ENCODE results near the gene INTS13. TPM values are rescaled to one million over a fixed set of nuclear protein-coding genes. Genes with fewer than 3 reads are reported as not detected.

Gene INTS13
- total and polyA plus RNA-seq, 7 donors, result 9.7 to 38.2 (median 18.7) TPM

DNA sequence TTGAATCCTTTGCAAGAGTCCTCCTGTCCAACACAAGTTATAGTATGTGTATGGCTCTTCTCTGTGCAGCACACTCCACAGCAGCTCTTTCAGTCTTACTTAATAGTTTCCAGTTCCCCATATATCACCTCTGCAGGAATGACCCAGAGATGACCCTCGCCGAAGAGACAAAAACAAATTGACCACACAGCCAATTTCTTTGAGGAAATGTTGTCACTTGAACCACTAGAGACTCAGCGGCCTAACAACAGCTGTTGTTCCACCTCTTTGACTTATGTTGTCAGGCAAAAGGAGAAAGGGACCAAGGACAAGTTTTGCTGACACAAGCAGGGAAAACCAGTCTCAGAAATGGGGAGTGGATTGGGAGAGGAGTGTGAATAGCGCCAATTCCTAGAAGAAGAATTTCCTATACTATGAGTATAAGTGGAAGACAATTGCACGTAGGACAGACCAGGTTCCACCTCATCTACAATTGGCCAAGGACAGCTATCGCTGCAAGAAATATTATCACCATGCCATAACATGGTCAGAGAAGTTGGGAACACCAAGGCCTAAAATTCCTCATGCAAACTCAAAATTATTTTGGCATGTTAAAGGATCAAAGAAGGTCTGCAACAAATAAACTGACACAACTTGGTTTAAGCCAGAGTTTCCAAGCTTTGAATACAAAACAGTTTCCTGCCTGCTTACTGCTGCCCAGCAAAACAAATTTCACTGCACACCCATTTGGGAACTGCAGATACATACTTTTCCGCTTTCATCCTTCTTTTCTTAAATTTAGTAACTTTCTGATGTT lies 63.1 kb downstream of the INTS13 start:
- Histone ChIP-seq H3K4me3 (no peak overlapping the region), H3K27ac (no peak overlapping the region), H3K27me3 (no peaks in the 10 kb centered on the region), H3K4me1 (peaks cover 0 to 33% (median 31%) of the 10 kb centered on the region in 4 donors), H3K9me3 (no peaks in the 10 kb centered on the region), H3K36me3 (no peaks in the 10 kb centered on the region)
- 82 to 92% methylated on average over 7 of the region's 7 CpGs for WGBS, 2 donors
- no peak for DNase-seq
- intact Hi-C loops (cut with DNase I), result no loop called here
- no peak for TF ChIP-seq POLR2AphosphoS5 (IDR thresholded peaks at IDR 0.05)
- TF ChIP-seq, protein P1, sequence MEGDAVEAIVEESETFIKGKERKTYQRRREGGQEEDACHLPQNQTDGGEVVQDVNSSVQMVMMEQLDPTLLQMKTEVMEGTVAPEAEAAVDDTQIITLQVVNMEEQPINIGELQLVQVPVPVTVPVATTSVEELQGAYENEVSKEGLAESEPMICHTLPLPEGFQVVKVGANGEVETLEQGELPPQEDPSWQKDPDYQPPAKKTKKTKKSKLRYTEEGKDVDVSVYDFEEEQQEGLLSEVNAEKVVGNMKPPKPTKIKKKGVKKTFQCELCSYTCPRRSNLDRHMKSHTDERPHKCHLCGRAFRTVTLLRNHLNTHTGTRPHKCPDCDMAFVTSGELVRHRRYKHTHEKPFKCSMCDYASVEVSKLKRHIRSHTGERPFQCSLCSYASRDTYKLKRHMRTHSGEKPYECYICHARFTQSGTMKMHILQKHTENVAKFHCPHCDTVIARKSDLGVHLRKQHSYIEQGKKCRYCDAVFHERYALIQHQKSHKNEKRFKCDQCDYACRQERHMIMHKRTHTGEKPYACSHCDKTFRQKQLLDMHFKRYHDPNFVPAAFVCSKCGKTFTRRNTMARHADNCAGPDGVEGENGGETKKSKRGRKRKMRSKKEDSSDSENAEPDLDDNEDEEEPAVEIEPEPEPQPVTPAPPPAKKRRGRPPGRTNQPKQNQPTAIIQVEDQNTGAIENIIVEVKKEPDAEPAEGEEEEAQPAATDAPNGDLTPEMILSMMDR (IDR thresholded peaks at IDR 0.05), result no peak
- no peak for TF ChIP-seq POLR2A (IDR thresholded peaks at IDR 0.05)
- no peak for TF ChIP-seq EP300 (IDR thresholded peaks at IDR 0.05)

DNA sequence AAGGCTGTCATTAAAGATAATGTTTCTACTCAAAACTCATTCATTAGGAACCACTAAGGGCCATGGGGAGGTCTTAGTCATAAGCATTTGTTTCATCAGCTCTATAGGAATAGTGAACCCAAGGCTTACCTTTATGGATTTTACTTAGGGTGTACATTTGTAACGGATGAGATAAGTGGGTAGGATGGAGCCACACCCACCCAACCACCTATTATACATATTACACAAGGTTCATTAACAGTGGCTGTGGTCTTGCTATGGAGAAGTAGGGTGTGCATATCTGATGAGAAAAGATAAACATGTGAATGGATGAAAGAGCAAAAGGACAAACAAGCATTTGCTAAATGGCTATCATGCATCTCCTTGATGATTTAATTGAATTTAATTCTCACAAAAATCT lies 65.2 kb downstream of the INTS13 start:
- no peak for DNase-seq
- no peaks in the 10 kb centered on the region for H3K27me3 ChIP-seq
- no peaks in the 10 kb centered on the region for H3K36me3 ChIP-seq
- 63 to 86% methylated on average over 1 of the region's 1 CpG for WGBS, 2 donors
- peaks cover 0 to 17% (median 17%) of the 10 kb centered on the region in 4 donors for H3K4me1 ChIP-seq
- TF ChIP-seq EP300 (IDR thresholded peaks at IDR 0.05) (no peak), POLR2AphosphoS5 (IDR thresholded peaks at IDR 0.05) (no peak), POLR2A (IDR thresholded peaks at IDR 0.05) (no peak)
- TF ChIP-seq, protein P1 (IDR thresholded peaks at IDR 0.05), result no peak
- no peaks in the 10 kb centered on the region for H3K9me3 ChIP-seq
- no peak overlapping the region for H3K4me3 ChIP-seq
- H3K27ac ChIP-seq, result no peak overlapping the region
- intact Hi-C loops (cut with DNase I), result no loop called here

DNA sequence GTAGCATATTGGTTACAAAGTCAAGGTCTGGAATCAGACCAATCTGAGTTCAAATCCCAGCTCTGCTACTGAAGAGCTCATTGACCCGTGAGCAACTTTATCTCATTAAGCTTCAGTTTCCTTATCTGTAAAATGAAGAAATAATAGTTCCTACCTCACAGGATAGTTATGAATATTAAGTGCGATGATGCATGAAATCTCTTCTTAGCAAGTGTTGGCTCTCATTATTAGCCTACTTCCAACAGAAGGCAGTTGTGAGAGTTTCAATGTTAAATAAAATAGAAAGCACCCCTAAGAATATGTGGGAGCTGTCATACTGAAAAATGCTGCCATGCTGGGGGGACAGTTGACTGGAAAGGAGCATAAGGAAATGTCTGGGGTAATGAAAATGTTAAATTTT lies 65.8 kb downstream of the INTS13 start:
- Histone ChIP-seq H3K4me3 (no peak overlapping the region), H3K27me3 (no peaks in the 10 kb centered on the region), H3K36me3 (no peaks in the 10 kb centered on the region), H3K9me3 (no peaks in the 10 kb centered on the region), H3K27ac (no peak overlapping the region), H3K4me1 (peaks cover 0 to 15% (median 14%) of the 10 kb centered on the region in 4 donors)
- DNase-seq, result no peak
- intact Hi-C loops (cut with DNase I), result no loop called here
- 86 to 87% methylated on average over 2 of the region's 2 CpGs for WGBS, 2 donors
- TF ChIP-seq POLR2A (IDR thresholded peaks at IDR 0.05) (no peak), EP300 (IDR thresholded peaks at IDR 0.05) (no peak), POLR2AphosphoS5 (IDR thresholded peaks at IDR 0.05) (no peak)
- TF ChIP-seq, protein P1 (IDR thresholded peaks at IDR 0.05), result no peak

DNA sequence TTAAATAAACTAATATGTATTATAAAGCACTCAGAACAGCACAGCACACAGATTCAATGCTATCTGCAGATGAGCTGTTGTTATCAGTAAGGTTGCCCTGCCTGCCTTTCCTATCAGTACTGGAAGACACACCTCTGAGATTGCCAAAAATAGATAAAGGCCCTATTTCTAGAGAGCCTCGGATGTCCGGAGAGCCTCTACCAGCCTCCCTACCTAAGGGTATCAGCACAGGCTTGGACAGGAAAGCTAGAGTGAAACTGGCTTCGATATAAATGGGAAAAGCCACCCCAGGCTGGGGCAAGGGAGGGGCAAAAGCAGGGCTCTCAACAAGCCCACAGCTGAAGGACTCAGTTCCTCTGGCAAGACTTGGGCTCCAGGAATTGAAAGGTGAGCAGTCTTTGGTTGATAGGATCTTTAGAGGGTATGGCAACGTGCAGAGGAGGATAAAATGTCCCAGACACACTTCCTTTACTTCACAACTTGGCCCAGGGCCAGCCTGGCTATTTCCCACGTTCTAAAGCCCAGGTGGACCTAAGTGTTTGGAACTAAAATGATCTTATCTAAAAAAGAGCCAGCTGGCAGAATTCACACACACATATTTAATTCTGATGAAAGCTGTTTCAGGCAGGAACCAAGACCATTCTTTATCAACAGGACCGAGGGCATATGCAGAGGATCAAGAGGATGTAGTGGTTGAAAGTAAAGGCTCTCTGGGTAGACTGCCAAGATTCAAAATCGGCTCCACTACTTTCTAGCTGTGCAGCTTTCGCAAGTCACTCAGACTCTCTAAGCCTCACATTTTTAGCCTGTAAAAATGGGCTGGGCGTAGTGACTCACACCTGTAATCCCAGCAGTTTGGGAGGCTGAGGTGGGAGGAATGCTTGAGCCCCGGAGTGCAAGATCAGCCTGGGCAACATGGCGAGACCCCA lies 67.0 kb downstream of the INTS13 start:
- intact Hi-C loops (cut with DNase I), result no loop called here
- Histone ChIP-seq H3K4me3 (no peak overlapping the region), H3K27me3 (no peaks in the 10 kb centered on the region), H3K9me3 (no peaks in the 10 kb centered on the region), H3K4me1 (peaks cover 0 to 15% (median 14%) of the 10 kb centered on the region in 4 donors), H3K27ac (peak overlapping the region; percentile 3 to 55 (median 33)), H3K36me3 (no peaks in the 10 kb centered on the region)
- no peak for TF ChIP-seq EP300 (IDR thresholded peaks at IDR 0.05)
- peak in 1 of 4 donors; percentile 46 for TF ChIP-seq POLR2AphosphoS5 (IDR thresholded peaks at IDR 0.05)
- WGBS, 2 donors, result 14 to 30% methylated on average over 11 of the region's 11 CpGs
- peak; percentile 68 for DNase-seq

All from sigmoid colon (tissue), 7 donors.